Activated naive CD8-positive, alpha-beta T cell (primary cell): ENCODE measurements around the gene BPIFB3.

Experiments used
- H3K27ac Mint-ChIP-seq: one replicate; pipeline ENCODE4 v1.8.0; 2021; ENCODE audit warnings: mixed read lengths
- H3K27me3 Mint-ChIP-seq: one replicate; pipeline ENCODE4 v1.8.0; 2021; ENCODE audit warnings: mixed read lengths
- H3K36me3 Mint-ChIP-seq: one replicate; pipeline ENCODE4 v1.8.0; 2021; ENCODE audit warnings: mixed read lengths
- H3K4me1 Mint-ChIP-seq: one replicate; pipeline ENCODE4 v1.8.0; 2021; ENCODE audit warnings: low read depth, mixed read lengths
- H3K4me3 Mint-ChIP-seq: one replicate; pipeline ENCODE4 v1.8.0; 2021; ENCODE audit warnings: mild to moderate bottlenecking, mixed read lengths
- H3K9me3 Mint-ChIP-seq: one replicate; pipeline ENCODE4 v1.8.0; 2021; ENCODE audit warnings: low read depth, mixed read lengths

The BPIFB3 gene

DNA sequence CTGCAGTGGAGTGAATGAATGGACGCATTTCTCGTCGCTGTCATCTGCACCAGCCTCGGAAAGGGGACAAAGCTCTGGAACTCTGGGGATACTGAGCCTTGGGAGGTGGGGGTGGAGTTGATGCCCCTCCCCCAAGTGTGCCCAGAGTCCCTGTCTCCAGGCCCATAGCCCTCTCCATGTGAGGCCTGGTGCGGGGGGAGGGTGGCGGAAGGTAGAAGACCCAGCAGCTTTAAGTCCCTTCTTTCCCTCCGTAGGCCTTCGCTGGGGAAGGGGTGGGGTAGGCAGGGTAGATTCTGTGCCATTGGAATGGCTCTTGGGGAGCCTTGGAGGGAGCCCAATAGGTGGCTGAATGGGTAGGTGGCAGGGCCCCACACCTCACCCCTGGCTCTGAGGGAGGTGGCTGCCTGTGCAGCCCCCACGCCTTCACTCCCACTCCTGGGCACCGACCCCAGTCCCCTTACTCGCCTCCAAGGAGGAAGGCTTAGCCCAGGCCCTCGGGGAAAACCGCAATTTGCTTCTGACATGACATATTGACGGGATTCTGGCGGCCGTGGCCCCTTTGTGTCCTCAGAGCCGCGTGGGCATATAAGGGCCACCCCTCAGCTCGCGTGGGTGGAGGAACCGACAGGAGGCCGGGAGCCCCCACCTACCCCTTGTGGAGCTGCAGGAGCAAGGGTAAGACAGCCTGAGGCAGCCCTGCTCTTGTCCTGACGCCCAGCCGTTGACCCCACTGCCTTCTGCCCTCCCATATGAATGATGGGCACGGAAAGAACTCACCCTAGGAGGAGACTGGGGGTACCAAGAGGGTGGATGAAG, at the start of gene BPIFB3:
Gene BPIFB3 (plus strand): TSS at position 613 of the 816 bp plus-strand sequence. CDS start 1,533 bp downstream, outside the sequence.
- Mint-ChIP-seq H3K9me3 (no peaks in the 10 kb centered on the region), H3K27ac (no peak within 1 kb of the TSS), H3K4me3 (no peak within 1 kb of the TSS), H3K4me1 (no peaks in the 10 kb centered on the region), H3K36me3 (no peaks in the 10 kb centered on the region), H3K27me3 (no peaks in the 10 kb centered on the region)

GRCh38 chr20:33004141-33004751, 49.5 kb upstream of the BPIFB3 start, which contains the start of gene SUN5:
Gene SUN5, minus strand, starts transcription at chr20:33004433. Its CDS starts 93 bp downstream, at chr20:33004340.
- Mint-ChIP-seq H3K27me3 (no peaks in the 10 kb centered on the region), H3K9me3 (peaks cover 3% of the 10 kb centered on the region), H3K27ac (no peak within 1 kb of the TSS), H3K4me3 (no peak within 1 kb of the TSS), H3K36me3 (peaks cover 3% of the 10 kb centered on the region), H3K4me1 (peaks cover 26% of the 10 kb centered on the region)

- Mint-ChIP-seq H3K27me3 (no peaks in the 10 kb centered on the region), H3K27ac (no peak overlapping the region)
Measured at GRCh38 chr20:33005132-33005566, 48.6 kb upstream of the BPIFB3 start.

GRCh38 chr20:33005908-33006775, 47.6 kb upstream of the BPIFB3 start:
- Mint-ChIP-seq H3K9me3 (peaks cover 3% of the 10 kb centered on the region), H3K4me1 (peaks cover 20% of the 10 kb centered on the region), H3K4me3 (no peak overlapping the region), H3K36me3 (peaks cover 3% of the 10 kb centered on the region), H3K27ac (no peak overlapping the region), H3K27me3 (no peaks in the 10 kb centered on the region)

More at GRCh38 chr20:33005132-33005566, 48.6 kb upstream of the BPIFB3 start:
- Mint-ChIP-seq H3K4me3 (no peak overlapping the region), H3K4me1 (peaks cover 26% of the 10 kb centered on the region), H3K9me3 (peaks cover 3% of the 10 kb centered on the region), H3K36me3 (peaks cover 3% of the 10 kb centered on the region)

GRCh38 chr20:33006776-33007375, 46.8 kb upstream of the BPIFB3 start:
- H3K27ac Mint-ChIP-seq = no peak overlapping the region
- H3K4me1 Mint-ChIP-seq = peaks cover 13% of the 10 kb centered on the region
- peaks cover 3% of the 10 kb centered on the region for H3K36me3 Mint-ChIP-seq
- no peaks in the 10 kb centered on the region for H3K27me3 Mint-ChIP-seq
- no peak overlapping the region for H3K4me3 Mint-ChIP-seq
- peaks cover 3% of the 10 kb centered on the region for H3K9me3 Mint-ChIP-seq

DNA sequence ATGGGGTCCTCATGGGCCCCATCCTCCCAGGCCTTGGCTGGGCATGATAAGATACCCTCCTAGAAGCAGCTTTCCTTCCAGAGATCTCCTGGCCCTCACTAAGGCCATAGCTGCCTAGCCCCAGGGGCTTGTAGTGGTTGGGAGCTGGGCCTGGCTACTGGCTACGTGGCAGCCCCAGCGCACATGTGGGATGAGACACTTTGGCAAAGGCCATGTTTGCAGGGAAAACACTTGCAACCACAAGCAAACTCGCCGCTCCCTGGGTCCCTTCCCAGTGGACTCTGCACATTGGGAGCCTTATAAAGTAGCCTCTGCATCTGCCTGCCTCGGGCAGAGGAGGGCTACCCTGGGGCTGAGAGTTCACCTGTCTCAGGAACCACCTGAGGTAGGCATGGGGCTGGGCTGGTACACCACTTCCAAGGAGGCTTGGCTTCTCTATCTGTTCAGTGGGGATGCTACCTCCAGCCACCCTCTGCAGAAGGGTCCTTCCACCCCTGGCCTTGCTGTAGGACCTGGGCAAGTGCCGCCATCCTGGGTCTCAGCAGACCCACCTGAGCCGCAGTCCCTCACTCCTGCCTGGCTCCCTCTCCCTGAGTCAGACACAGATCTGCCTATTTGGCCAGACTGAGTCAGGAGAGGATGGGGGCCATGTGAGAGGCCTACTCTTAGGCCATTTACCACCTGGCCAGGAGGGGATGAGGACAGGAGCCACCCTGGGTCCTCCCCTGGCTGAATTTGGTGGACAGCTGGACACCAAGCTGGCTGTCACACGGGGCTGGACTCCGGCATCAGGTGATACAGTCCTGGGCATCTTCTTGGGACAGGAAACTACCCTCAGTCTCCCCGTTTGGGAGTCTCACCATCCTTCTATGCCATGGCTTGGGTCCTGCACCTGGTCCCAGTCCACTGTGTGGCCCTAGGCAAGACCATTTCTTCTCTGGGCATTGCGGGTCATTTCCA, 46.0 kb upstream of the BPIFB3 start, which contains the start of gene BPIFB2:
Gene BPIFB2 (plus strand): TSS at position 329 of the 960 bp plus-strand sequence. CDS start 871 bp downstream, outside the sequence.
- Mint-ChIP-seq H3K27ac (no peak within 1 kb of the TSS), H3K4me1 (peaks cover 7% of the 10 kb centered on the region), H3K27me3 (no peaks in the 10 kb centered on the region), H3K4me3 (no peak within 1 kb of the TSS), H3K36me3 (peaks cover 3% of the 10 kb centered on the region), H3K9me3 (peaks cover 3% of the 10 kb centered on the region)

- Mint-ChIP-seq H3K27ac (no peak overlapping the region), H3K9me3 (peaks cover 3% of the 10 kb centered on the region), H3K36me3 (peaks cover 3% of the 10 kb centered on the region), H3K4me1 (peaks cover 7% of the 10 kb centered on the region), H3K27me3 (no peaks in the 10 kb centered on the region), H3K4me3 (no peak overlapping the region)
Measured at GRCh38 chr20:33008336-33009213, 45.1 kb upstream of the BPIFB3 start.

- Mint-ChIP-seq H3K36me3 (peaks cover 3% of the 10 kb centered on the region), H3K4me3 (no peak overlapping the region), H3K9me3 (peaks cover 3% of the 10 kb centered on the region), H3K27me3 (no peaks in the 10 kb centered on the region), H3K4me1 (peaks cover 6% of the 10 kb centered on the region), H3K27ac (no peak overlapping the region)
Measured at GRCh38 chr20:33009214-33010132, 44.2 kb upstream of the BPIFB3 start.

DNA sequence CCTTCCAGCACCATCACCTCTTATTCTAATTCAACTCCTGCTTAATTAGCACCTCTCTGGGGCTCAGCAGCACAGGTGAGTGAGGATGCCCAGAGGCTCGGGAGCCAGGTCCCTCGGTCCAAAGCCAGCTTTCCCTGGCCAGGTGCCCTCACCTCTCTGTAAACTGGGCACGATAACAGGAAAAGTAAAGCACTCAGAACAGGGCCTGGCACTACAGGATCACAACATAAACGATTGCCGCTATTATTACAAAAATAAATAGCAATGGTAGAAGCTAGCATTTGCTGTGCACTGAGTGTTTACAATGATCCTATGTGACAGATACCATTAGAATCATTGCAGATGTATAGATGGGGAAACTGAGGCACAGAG, 43.6 kb upstream of the BPIFB3 start:
- Mint-ChIP-seq H3K36me3 (peaks cover 2% of the 10 kb centered on the region), H3K4me3 (no peak overlapping the region), H3K27ac (no peak overlapping the region), H3K4me1 (peaks cover 2% of the 10 kb centered on the region), H3K9me3 (peaks cover 2% of the 10 kb centered on the region), H3K27me3 (no peaks in the 10 kb centered on the region)

DNA sequence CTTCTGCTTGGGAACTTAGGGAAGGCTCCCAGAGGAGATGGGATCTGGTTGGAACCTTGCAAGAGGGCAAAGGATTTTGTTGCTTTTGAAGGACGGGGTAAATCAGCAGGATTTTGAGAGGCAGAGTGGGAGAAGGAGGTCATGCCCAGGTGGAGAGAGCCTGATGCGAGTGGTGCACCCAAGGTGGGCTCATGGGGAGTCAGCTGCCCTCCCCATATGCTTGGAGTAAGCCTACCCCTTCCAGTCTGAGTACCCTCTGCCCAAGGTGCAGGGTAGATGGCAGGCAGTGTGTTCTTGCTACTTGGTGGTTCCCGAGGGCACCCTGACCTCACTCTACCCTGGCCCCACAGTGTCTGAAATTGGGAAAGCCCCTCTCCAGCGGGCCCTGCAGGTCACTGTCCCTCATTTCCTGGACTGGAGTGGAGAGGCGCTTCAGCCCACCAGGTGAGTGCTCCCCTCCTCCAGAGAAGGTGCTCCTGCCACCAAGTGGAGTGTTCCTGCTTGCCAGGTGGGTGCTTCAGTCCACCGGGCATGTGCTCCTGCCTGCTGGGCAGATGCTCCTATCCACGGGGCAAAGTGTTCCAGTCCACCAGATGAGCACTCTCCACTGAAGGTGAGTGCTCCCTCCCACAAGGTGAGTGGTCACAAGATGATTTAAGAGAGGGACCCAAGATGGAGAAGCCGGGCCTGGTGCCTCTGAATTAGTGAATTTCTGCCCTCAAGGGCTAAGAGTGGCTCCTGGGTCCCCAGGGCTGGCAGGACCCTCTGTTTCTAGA, 42.8 kb upstream of the BPIFB3 start:
- H3K4me3 Mint-ChIP-seq = no peak overlapping the region
- H3K27me3 Mint-ChIP-seq = no peaks in the 10 kb centered on the region
- no peaks in the 10 kb centered on the region for H3K36me3 Mint-ChIP-seq
- peaks cover 2% of the 10 kb centered on the region for H3K4me1 Mint-ChIP-seq
- H3K27ac Mint-ChIP-seq = no peak overlapping the region
- no peaks in the 10 kb centered on the region for H3K9me3 Mint-ChIP-seq

GRCh38 chr20:33012327-33013189, 41.1 kb upstream of the BPIFB3 start:
- Mint-ChIP-seq H3K36me3 (no peaks in the 10 kb centered on the region), H3K4me3 (no peak overlapping the region), H3K27me3 (no peaks in the 10 kb centered on the region), H3K9me3 (no peaks in the 10 kb centered on the region), H3K4me1 (peaks cover 3% of the 10 kb centered on the region), H3K27ac (peak overlapping the region; percentile 8)
